Esophagus squamous epithelium (tissue), 4 donors: ENCODE data around the gene CYS1.

ENCODE experiments used
- POLR2A ChIP-seq, 4 donors: fragments of 450-650 bp; IDR thresholded peaks; one replicate each; pipeline ENCODE4 v1.6.1; 2017; ENCODE audit warnings: antibody characterized with exemption in 4 of 4, mild to moderate bottlenecking in 4 of 4, moderate library complexity in 3 of 4
- TF ChIP-seq, protein P1 (sequence below), 6 experiments: fragments of 450-650 bp in 4 of 6; fragments of 200-600 bp in 2 of 6; sonication (generic) in 2 of 6; IDR thresholded peaks; one replicate each; pipeline ENCODE4 v1.5.1; 2016 to 2019; ENCODE audit warnings: antibody characterized with exemption in 6 of 6, mild to moderate bottlenecking in 4 of 6, moderate library complexity in 4 of 6

DNA sequence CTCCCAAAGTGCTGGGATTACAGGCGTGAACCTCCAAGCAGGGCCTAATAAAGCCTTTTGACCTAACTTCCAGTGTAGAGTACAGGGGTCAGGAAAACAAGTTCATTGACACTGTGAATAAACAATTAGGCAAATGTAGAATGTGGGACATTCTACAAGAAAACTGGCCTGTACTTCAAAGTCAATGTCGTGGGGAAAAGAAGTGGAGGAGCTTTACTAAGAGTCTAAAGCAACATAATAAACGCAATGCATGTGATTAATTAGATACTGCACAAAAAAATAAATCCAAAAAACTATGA, 38.8 kb upstream of the CYS1 start:
- TF ChIP-seq, protein P1, sequence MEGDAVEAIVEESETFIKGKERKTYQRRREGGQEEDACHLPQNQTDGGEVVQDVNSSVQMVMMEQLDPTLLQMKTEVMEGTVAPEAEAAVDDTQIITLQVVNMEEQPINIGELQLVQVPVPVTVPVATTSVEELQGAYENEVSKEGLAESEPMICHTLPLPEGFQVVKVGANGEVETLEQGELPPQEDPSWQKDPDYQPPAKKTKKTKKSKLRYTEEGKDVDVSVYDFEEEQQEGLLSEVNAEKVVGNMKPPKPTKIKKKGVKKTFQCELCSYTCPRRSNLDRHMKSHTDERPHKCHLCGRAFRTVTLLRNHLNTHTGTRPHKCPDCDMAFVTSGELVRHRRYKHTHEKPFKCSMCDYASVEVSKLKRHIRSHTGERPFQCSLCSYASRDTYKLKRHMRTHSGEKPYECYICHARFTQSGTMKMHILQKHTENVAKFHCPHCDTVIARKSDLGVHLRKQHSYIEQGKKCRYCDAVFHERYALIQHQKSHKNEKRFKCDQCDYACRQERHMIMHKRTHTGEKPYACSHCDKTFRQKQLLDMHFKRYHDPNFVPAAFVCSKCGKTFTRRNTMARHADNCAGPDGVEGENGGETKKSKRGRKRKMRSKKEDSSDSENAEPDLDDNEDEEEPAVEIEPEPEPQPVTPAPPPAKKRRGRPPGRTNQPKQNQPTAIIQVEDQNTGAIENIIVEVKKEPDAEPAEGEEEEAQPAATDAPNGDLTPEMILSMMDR (IDR thresholded peaks at IDR 0.05) = no peak
- no peak for TF ChIP-seq POLR2A (IDR thresholded peaks at IDR 0.05)
